RPMI8226 (cell line): Measurements from ENCODE around the gene PGM1.

Experiments used
- DNase-seq: peaks from one replicate; pipeline ENCODE4 v3.0.0-alpha.2; 2015

The PGM1 gene

DNA sequence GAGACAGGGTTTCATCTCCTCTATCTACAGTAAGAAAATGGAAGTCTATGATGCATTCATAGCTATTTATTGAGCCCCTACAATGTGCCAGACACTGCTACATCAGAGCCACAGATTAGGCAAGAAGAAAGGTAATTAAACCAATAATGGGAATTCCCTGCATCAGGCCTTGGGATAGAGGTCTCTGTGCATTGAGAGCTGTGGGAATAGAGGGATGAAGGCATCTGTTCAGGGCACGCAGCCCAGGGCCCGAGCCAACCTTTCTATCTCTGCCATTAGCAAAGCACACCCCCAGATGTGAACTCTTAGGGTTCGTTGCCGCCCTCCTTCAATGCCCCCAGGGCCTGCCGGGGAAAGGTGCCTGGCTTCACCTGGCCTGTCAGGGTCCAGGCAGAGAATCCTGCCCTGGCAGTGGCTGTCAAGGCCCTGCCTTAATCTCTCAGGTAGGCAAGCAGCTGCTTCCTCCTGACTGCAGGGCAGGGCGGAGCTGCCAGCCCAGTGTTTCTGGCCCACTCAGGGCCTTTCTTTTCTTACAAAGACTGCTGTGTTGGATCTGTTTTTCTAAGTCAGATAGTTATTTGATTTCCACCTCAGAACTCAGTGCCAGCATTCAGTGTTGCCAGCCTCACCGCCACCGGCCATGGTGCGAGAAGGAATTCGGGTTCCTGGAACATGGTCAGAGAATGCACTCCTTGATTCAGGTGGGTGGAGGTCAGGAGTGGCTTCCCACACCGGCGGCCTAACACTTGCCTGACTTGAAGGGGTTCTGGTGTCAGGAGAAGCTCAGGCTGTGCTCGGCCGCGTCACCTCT is 76.1 kb downstream of the PGM1 start:
- no peak for DNase-seq

DNA sequence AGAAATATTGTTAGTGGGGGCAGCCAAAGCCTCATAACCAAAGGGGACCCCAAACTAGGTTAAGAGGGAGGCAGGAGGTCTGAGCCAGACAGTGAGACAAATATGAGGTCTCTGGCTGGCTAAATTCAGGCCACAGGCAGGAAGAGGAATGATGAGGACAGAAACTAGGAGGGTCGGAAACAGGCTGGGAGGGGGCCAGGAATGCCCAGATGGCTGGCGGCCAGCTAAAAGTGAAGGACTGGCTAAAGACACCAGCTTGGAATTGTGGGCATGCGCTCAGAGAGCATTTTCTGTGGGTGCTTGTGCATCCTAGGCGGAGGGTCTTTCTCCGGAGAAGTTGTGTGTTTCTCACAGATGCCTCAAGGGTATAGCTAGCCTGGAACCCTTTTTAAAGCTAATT is 77.0 kb downstream of the PGM1 start:
- DNase-seq: no peak

DNA sequence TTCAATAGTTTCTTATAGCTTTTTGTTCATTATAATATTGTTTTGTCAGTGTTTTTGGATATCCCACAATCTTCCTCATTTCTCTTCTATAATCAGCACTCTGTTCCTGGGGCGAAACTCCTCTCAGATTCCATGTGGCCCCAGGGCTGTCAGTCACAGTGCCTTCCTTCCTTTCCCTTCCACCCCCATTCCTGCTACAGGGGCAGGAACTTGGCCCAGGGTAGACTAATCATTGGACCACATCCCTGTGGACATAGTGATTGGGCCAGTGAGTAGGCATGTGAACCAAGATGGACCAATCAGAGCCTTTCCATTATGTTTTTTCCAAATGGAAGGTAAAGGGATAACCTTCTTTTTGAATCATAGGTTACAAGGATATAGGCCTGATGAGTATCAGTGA is 78.3 kb downstream of the PGM1 start:
- DNase-seq: no peak

DNA sequence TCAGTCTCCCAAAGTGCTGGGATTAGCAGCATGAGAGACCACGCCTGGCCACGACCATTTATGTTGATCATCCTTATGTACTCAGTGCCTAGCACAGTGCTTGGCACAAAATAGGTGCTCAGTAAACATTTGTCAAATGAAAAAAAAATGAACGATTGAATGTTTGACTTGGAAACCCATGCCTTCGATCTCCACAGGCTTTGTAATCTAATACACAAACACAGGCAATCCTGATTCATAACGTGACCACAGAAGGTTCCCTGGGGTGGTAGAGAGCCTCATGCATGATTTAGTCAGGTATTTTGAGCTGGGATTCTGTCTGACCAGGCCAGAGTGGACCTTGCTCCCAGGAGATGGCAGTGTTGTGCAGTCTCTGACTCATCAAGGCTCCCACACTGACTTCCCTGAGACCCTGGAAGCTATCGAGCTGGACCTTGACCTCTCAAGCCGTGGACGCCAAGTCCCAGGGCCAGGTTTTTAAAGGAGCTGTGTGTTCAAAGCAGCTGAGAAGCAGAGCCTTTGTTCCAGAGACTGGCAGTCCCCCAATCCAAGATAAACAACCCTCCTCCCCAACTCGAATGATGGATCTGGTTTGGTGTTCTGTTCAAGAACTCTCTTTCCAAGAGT is 81.1 kb downstream of the PGM1 start:
- DNase-seq: peak; percentile 76

DNA sequence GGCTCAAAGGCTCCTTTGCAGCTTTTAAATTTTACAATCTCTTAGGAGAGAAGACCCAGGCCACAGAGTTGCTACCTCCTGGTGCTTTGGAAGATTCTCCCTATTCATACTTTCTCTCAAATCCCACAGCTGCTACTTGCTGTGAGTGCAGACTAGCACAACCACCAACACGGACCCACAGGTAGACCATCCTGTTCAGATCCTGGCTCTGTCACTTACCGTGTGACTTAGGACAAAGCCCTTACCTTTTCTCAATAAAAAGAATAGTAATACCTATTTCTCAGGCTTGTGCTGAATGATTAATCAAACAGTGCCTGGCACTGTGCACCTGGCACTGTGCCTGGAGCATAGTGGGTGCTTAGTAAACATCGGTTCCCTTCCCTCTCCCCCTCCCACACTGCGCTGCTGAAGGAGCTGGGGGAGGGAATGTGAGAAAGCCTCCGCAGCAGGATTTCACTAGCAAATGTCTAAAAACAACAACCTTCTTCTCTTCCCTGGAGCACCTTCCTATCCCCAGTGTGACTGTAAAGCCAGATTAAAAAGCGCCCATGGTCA is 81.7 kb downstream of the PGM1 start:
- DNase-seq: no peak

DNA sequence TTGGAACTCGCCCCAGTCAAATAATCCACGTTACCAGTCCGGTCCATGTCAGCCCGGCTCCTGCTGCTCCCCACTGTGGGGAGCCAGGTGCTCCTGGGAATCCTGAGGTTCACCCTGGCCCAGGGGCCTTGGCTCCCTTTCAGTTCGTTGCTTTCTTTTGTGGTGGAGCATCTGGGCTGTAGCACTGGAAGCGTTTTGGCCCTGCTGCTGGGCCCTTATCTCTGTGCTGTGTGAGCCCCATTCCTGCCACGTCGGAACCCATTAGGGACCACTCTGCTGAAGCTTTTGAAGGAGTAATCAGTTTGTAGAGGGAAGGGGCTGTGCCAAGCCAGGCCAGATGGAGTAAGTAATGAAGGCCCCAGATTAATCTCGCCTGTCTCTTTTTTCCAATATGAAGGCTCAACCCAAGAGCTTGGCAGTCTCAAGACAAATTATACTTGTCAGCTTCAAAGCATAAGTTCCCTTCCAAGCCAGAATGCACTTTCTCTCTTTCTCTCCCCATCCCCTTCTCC is 82.3 kb downstream of the PGM1 start:
- DNase-seq: no peak

DNA sequence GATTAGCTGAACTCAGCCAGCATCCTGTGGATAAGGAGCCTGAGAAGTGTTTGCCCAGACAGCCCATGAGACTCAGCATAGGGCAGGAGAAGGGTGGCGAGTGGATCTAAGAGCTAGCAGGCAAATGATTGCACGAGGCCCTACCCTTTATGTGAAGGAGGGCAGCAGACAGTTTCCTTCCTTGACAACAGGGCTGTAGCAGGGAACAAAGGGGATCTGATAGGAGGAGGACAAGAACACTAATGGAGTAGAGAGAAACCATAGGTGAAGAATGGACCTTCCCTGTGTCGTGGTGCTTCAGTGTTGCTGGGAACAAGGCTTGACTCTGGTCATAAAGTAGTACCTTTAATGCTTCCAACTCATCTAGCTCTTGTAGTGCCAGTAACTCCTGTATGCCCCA is 84.3 kb downstream of the PGM1 start:
- DNase-seq: no peak

DNA sequence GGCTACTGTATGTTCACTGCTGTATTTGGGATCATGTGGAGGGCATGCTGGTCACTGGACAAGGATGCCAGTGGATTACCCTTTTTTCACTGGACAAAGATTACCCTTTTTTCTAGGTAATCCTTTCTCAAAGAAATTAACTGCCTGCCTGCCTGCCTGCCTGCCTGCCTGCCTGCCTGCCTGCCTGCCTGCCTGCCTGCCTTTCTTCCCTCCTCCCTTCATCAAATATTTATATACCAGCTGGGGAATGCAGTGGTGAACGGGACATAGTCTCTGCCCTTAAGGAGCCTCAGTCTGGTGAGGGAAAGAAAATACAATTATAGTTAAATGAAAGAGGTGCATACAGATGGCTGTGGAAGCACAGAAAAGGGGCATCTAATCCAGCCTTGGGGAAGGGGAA is 85.0 kb downstream of the PGM1 start:
- DNase-seq: no peak

DNA sequence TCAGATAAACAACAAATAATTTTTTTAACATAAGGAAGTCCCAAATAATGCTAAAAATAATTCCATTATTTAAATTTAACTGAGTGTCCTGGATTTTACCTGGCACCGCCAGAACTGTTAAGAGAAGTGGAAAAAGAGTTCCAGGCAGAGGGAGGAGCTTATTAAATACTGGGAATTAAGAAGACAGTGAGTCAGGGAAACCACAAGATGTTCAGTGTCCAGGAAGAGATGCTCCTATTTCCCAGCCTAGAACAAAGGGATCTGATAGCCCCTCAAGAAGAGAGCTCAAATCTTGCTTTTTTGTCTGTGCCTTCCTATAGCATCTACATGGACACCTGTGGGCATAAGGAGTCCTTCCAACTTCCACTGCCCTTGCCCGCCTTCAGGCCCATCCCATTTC is 85.9 kb downstream of the PGM1 start:
- no peak for DNase-seq

DNA sequence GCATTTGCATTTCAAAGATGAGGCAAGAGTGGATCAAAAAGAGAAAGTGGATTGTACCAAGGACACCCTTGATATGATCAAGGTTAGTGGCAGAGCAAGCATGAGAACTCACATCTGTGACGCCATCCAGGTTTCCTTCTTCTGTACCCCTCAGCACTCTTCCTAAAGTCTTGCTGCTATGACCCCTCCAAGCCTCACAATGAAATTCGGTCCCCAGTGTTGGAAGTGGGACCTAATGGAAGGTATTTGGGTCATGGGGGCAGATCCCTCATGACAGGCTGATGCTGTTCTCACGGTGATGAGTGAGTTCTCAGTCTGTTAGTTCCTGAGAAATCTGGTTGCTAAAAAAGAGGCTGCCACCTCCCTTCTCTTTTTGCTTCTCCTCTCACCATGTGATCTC is 86.4 kb downstream of the PGM1 start:
- no peak for DNase-seq

DNA sequence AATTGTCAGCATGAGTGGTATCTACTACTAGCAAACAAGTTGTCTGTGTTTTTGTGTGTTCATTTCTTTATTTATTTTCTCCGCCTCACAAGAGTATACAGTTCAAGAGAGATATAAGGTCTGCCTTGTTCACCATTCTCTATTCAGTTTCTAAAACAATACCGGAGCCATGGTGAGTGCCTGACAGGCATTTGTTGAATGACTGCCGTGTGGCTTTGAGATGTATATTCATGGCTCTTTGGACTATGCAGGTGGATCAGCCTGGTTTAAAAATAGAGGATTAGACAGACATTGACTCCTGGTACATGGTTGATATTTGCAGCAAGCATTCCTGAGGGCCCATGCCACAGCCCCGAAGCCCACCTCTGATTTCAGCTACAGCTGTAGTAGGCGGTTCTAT is 89.7 kb downstream of the PGM1 start:
- no peak for DNase-seq

DNA sequence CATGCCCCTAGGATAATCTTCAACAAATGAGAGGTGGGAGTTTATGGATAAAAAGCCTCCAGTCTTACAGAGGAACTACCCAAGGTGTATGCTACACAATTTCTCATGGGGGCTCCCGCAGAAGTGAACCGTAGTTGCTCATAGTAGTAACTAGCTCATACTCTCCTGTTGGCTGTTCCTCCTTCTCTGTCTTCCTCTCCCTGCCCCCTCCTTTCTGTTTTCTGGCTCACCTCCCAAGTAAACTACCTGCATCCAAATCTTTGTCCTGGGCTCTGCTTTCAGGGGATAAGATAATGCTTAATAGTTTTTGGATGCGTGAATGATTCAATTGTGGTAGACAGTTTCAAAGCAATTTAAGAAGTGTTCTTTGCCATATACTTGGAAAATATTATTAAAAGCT is 90.5 kb downstream of the PGM1 start:
- DNase-seq: no peak

DNA sequence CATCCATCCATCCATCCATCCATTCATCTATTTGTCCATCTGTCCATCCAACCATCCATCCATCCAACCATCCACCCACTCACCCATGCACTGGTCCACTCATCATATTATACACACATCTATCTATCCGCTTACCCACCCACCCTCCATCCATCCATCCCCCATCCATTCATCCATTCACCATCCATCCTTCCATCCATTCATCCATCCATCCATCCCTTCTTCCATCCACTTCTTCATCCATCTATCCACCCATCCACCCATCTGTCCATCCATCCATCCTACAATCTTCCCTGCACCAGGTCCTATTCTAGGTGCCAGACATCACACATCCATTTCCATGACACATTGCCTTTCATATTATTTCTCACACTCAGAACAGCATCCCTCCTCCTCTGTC is 93.5 kb downstream of the PGM1 start:
- DNase-seq: no peak

DNA sequence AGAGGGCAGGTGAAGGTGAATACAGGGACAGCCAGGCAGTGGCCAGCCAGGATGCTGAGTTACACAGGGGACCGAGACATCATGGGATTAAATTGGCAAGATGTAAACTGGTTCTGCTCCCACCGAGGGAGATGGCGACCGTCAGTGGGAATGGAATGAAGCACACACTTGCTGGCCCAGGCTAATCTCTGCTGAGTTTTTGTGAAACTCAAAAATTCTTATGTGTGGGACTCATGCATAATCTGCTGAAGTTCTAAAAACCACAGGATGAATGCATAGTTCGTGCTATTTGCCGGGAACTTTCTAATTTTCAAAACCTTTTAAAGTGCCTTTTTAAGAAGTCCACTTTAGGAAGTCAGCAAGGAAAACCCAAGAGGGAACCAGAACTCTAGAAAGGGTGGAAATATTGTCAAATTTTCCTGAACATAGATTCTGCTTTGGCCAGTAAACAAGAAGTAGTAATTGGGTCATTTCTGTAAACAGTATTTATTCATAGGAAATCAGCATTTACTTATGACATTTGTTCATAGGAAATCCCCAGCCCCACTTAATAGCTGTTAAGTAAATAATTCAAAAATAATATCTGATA is 95.2 kb downstream of the PGM1 start:
- no peak for DNase-seq

DNA sequence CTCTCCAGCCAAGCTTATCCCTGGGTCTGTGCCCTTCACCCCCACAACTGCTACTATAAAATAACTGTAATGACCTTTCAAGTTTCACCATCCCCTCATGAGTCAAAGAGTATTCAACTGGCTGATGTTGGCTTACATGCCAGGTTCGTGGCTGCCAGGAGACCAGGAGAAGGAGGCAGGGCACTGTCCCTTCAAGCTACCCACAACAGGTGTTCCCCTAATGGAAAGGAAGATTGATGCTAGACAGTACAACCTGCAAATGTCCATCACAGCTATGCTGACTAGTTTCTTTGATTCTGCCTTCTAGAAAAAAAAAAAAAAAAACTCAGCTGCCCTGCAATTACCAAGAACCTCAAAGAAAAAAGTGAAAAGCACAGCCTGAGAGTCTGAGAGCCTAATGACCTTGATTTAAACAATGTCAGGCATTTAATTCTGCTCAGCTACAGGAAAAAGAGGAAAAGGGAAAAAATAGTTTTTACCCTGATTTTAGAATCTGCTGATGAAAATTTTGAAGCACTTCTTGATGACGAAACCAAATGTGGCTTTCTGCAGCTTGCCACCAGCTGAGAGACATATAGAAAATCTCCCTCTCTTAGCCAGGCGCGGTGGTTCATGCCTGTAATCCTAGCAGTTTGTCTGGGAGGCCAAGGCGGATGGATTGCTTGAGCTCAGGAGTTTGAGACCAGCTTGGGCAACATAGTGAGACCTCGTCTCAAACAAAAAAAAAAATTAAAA is 97.9 kb downstream of the PGM1 start:
- peak; percentile 63 for DNase-seq

DNA sequence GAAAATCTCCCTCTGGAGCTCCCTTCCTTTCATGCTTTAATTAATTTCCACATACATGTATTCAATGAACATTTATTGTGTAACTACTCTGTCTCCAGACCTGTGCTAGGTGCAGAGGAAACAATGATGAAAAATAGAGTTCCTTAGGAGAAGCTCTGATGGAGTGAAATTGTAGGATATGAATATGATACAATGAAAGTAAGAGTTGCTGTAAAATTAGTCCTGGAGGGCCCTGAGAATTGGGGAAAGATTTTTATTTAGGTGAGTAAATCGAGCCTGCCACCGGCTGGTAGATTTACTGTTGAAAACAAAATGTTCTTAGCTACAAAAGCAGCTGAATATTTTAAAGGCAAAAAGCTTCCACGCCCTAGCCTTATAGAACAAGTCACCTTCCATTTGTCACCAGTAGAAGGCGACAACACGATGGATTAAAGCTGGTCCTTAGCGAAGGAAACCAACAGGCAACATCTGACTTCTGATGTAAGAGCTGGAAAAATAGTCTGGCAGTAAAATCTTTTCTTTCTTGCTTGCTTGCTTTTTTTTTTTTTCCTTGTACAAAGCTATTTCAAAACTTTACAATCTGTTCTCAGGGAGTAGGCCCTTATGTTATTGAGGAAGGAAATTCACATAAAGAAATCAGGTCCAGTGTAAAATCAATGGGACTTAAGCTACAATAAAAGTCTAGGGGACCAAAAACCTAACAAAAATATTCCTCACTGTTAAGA is 98.7 kb downstream of the PGM1 start:
- peak; percentile 86 for DNase-seq

DNA sequence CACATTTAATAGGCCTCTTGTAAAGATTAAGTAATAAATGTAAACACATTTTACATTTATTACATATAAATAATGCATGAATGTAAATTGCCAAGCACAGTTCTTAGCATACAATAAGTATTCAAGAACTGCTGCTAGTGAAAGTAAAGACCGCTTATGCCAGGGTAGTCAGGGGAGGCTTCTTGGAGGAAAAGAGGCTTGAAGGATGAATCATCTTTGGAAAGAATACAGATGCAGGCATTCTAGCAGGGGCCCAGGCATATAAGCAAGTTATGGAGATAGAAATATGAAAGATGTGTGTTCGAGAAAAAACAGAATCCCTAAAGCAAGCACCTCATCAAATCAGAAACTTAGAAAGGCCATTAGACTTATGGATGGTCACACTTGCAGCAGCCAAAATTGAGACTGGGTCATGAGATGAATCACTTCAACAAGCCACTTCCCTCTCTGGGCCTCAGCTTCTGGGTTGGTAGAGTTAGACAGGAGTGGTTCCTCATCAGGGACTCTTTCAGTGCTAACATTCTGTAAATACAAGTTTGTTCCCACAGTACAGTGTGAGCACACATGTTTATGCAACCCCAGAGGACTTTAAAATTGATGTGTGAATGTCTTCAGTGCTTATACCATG is 100.8 kb downstream of the PGM1 start:
- peak; percentile 29 for DNase-seq

DNA sequence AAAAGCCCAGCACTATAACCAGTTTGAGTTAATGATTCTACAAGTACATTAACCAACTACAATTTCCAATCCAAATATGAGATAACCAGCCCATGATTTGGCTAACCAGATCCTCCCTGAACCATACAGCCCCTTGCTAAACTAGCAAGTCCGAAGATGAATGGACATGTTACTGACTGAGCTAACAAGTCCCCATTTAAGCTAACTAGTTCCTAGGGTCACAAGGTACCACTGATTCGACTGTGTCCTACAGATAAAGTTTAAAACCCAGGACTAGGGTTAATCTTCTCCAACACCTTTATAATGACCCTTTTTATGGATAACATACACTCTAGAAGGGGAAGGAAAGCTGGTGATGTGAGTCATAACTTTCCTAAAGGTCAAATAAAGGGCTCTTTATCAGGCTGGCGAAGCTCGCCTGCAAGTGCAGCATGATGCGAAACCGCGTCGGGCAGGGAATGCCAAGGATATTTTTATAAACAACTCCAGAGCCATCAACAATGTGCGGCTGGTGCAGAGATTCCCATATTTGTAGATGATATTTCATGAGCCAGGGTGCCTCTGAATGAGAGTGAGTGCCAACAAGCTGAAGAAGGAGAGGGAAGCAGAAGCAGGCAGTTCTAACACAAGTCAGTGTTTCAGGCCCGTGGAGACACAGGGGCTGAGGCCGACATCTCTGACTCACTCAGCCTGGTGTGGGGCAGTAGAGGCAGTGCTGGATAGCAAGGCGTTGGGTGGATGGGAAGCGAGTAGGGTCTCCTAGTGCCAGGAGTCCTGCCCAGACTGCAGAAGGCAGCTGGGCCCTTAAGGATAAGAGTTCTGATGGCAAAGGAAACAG is 105.0 kb downstream of the PGM1 start:
- DNase-seq: no peak

DNA sequence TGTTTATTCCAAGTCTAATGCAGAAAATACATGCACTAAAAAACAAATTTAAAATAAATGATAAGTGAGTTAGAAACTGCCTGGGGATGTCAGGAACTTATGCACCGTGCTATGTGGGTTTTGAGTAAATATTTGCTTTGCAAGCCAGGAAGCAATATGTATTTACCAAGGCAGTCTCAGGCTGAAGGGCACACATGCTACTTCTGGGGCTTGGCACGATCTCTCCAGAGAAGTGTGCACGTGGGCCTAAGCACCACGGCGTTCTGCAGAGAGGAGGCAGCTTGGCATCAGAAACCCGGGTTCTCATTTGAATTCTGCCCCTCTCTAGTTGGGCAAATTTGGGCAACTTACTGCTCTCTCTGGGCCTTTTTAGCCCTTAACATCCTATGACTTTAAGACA is 108.0 kb downstream of the PGM1 start:
- no peak for DNase-seq

DNA sequence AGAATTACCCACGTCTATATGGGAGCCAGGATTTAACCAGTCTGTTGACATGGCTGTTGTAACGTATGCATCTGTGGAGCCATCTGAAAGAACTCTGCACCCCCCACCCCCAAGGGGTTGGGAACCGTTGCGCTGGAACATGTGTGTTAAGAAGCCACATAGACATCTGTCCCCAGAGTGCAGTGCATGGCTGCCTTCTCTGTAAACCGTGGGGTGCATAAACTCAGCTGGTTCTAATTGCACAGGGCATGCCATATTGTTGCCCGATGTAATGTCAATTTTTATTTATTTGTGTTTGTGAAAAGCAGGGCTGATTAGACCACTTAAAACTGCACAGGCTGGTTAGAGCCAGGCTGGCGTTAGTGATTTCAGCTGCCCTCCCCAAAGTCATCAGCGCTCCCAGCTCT is 110.5 kb downstream of the PGM1 start:
- no peak for DNase-seq

DNA sequence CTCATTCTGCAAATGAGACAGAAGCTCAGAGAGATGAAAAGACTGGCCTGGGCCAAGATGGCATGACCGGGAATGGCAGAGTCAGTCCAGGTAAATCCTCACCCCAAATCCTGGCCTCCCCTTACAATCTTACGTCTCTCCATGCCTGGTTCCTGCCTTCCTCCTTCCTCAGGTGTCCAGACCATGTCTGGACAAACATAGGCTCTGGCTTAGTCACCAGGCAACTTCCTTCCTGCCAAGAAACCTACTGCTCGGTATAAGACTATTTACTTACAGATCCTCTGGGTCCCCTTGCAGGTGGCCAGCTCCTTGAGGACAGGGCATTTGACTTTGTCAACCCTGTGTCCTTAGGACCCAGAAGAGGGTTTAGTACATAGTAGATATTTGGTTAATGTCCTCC is 111.2 kb downstream of the PGM1 start:
- DNase-seq: no peak
